Calu3 (cell line): ENCODE measurements around the gene PACRG. TPM values are rescaled to one million over a fixed set of nuclear protein-coding genes. Genes with fewer than 3 reads are reported as not detected.
"Not testable (repeated sequence)": the region's sequence is repeated elsewhere in the genome, so short reads cannot be mapped to it uniquely, and the experiment has no call there.

Experiments
- BruUV-seq: library from RNA; stranded (reverse); fragments of 400-500 nt; replicated peaks from 2 replicates; lab custom pipeline; 2021; lab: Mats Ljungman, UMichigan
- CTCF ChIA-PET: fragments of 300-600 bp; sonication (Branson Sonifier 250); formaldehyde crosslinking; loops from one replicate; lab custom pipeline; 2022; ENCODE audit warnings: antibody characterized with exemption; lab: Charles Lee
- DNase-seq: peaks from one replicate; pipeline ENCODE4 v3.0.0; 2022
- H3K27ac Mint-ChIP-seq: one replicate; pipeline ENCODE4 v1.8.0; 2022; ENCODE audit warnings: mixed read lengths; ENCODE audit not compliant: unreplicated experiment
- H3K27me3 Mint-ChIP-seq: one replicate; pipeline ENCODE4 v1.8.0; 2022; ENCODE audit warnings: mixed read lengths; ENCODE audit not compliant: unreplicated experiment
- H3K36me3 Mint-ChIP-seq: one replicate; pipeline ENCODE4 v1.8.0; 2022; ENCODE audit warnings: mild to moderate bottlenecking, moderate library complexity, mixed read lengths; ENCODE audit not compliant: insufficient read depth, unreplicated experiment
- H3K4me1 Mint-ChIP-seq: one replicate; pipeline ENCODE4 v1.8.0; 2022; ENCODE audit warnings: mild to moderate bottlenecking, low read depth, mixed read lengths; ENCODE audit not compliant: unreplicated experiment
- H3K4me3 Mint-ChIP-seq: one replicate; pipeline ENCODE4 v1.8.0; 2022; ENCODE audit warnings: mild to moderate bottlenecking, low read depth, moderate library complexity, mixed read lengths; ENCODE audit not compliant: unreplicated experiment
- H3K9me3 Mint-ChIP-seq: one replicate; pipeline ENCODE4 v1.8.0; 2022; ENCODE audit warnings: low read depth, mixed read lengths; ENCODE audit not compliant: unreplicated experiment
- intact Hi-C: fragments of 100-400 bp; cut with micrococcal nuclease; formaldehyde crosslinking; loops from one replicate; pipeline ENCODE4 v1.10.0; 2022; ENCODE audit not compliant: unreplicated experiment
- total RNA-seq: library from RNA; stranded (reverse); gene quantifications from 2 replicates; pipeline ENCODE4 v1.2.3, GENCODE V29; 2022
- TF ChIP-seq, protein P1 (sequence below): fragments of 200-600 bp; IDR thresholded peaks from one replicate; pipeline ENCODE4 v1.8.0; 2022; ENCODE audit warnings: antibody characterized with exemption; ENCODE audit not compliant: unreplicated experiment

Gene PACRG
- total RNA-seq, 1 experiment from 2014 or later: 1.5 TPM

DNA sequence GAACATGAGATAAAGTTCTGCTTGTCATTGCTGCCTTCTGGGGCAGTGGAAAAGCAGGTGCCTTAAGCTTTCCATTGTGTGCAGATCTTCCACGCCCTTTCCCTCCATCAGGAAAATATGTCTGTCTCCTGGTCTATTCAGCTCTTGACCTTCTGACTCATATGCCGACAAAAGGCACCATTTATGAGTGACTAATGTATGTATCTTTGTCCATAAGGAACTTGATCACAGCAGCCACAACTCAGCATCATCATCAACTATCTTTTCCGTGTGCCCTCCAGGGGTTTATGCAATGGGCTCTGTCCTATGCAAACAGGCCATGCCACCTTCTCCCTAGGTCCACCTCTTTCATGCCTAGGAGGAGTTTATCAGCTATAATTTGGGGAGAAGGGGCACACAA is 584.1 kb downstream of the PACRG start:
- intact Hi-C loops: loop anchor here (2.0 kb wide), 1 partner anchor 13 kb away; no protein-coding TSS in a partner anchor
- Mint-ChIP-seq H3K4me3 (peak overlapping the region; percentile 10), H3K9me3 (no peaks in the 10 kb centered on the region), H3K4me1 (peaks cover 34% of the 10 kb centered on the region), H3K27ac (peak overlapping the region; percentile 35), H3K36me3 (no peaks in the 10 kb centered on the region), H3K27me3 (no peaks in the 10 kb centered on the region)
- peak; percentile 38 for DNase-seq
- TF ChIP-seq, protein P1, sequence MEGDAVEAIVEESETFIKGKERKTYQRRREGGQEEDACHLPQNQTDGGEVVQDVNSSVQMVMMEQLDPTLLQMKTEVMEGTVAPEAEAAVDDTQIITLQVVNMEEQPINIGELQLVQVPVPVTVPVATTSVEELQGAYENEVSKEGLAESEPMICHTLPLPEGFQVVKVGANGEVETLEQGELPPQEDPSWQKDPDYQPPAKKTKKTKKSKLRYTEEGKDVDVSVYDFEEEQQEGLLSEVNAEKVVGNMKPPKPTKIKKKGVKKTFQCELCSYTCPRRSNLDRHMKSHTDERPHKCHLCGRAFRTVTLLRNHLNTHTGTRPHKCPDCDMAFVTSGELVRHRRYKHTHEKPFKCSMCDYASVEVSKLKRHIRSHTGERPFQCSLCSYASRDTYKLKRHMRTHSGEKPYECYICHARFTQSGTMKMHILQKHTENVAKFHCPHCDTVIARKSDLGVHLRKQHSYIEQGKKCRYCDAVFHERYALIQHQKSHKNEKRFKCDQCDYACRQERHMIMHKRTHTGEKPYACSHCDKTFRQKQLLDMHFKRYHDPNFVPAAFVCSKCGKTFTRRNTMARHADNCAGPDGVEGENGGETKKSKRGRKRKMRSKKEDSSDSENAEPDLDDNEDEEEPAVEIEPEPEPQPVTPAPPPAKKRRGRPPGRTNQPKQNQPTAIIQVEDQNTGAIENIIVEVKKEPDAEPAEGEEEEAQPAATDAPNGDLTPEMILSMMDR: no peak
- no TSS peak for BruUV-seq
- CTCF ChIA-PET: interaction anchor here (0.6 to 1.5 kb wide), 4 partner anchors 9 to 97 kb away, joined by 3 to 7 read pairs (median 3); no protein-coding TSS in a partner anchor

DNA sequence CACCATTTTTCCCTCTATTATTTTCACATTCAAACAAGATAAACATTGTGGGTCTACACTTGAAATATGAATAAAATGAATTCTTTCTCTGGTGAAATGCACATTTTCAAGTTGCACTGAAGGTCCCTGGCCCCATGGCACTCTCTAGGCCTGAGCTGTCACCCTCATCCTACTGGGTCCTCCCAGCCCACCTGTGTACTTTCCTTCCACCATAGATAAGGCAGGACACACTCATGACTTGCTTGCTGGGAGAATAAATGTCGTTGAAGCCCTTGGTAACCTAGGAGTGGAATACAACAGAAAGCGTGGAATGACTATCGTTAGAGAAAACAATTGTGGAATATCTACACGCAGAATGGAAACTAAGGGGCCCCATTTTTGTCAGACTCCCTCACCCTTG is 585.8 kb downstream of the PACRG start:
- DNase-seq: no peak
- BruUV-seq: no TSS peak
- CTCF ChIA-PET: no interaction called here
- intact Hi-C loops: no loop called here
- Mint-ChIP-seq H3K27me3 (no peaks in the 10 kb centered on the region), H3K9me3 (no peaks in the 10 kb centered on the region), H3K4me3 (no peak overlapping the region), H3K36me3 (no peaks in the 10 kb centered on the region), H3K27ac (no peak overlapping the region), H3K4me1 (peaks cover 34% of the 10 kb centered on the region)
- TF ChIP-seq, protein P1: no peak

DNA sequence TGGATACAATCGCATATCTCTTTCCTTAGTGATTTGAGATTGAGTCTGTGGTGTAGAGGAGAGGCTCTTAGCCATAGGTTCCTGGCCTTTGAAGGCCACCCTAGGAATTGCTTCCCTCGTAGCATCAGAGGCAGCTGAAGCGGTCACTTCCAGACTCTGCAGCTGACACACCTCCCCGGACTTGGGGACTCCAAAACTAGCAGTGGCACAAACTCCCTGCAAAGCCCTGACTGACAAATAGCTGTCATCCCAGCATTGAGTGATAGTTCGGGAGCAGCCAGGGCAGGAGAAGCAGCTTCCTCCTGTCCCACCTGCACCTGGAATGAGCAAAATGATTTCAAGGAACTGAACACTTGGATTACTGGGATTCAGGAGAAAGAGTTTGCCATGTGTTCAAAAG is 586.2 kb downstream of the PACRG start:
- CTCF ChIA-PET: interaction anchor here (0.5 kb wide), 1 partner anchor 98 kb away, joined by 3 read pairs; no protein-coding TSS in a partner anchor
- H3K4me3 Mint-ChIP-seq: no peak overlapping the region
- no TSS peak for BruUV-seq
- H3K9me3 Mint-ChIP-seq: no peaks in the 10 kb centered on the region
- intact Hi-C loops: no loop called here
- no peak for DNase-seq
- peaks cover 34% of the 10 kb centered on the region for H3K4me1 Mint-ChIP-seq
- no peak overlapping the region for H3K27ac Mint-ChIP-seq
- no peaks in the 10 kb centered on the region for H3K36me3 Mint-ChIP-seq
- no peaks in the 10 kb centered on the region for H3K27me3 Mint-ChIP-seq
- TF ChIP-seq, protein P1: no peak

DNA sequence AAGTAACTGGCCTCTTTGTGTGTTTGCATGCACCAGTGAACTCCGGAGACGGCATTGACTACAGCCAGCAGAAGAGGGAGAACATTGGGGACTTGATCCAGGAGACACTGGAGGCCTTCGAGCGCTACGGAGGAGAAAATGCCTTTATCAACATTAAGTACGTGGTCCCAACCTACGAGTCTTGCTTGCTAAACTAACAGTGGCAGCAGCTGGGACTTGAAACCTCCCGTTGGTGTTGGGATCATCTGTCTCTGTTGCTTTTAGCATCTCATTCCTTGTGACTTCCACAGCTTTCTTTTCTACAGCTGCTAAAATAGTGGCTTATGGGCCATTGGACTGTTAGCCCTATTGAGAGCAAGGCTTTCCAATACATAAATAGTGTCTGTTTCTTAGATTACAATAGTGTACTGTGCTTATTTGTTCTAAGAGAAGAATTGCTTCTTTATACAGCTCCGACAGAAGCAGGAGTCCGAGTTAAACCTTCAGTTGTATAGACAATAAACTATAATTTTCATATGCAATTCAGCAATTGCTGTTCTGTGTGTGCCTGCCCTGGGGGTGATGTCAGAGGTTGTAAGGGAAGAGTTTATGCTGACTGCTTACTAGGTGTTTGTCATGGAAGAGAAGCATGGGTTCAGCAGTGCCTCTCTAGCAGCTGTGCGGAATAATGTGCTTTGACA is 587.2 kb downstream of the PACRG start:
- H3K27me3 Mint-ChIP-seq: no peaks in the 10 kb centered on the region
- no peak overlapping the region for H3K4me3 Mint-ChIP-seq
- peaks cover 27% of the 10 kb centered on the region for H3K4me1 Mint-ChIP-seq
- intact Hi-C loops: no loop called here
- TF ChIP-seq, protein P1: no peak
- H3K36me3 Mint-ChIP-seq: no peaks in the 10 kb centered on the region
- no TSS peak for BruUV-seq
- no peak overlapping the region for H3K27ac Mint-ChIP-seq
- CTCF ChIA-PET: no interaction called here
- no peak for DNase-seq
- no peaks in the 10 kb centered on the region for H3K9me3 Mint-ChIP-seq

DNA sequence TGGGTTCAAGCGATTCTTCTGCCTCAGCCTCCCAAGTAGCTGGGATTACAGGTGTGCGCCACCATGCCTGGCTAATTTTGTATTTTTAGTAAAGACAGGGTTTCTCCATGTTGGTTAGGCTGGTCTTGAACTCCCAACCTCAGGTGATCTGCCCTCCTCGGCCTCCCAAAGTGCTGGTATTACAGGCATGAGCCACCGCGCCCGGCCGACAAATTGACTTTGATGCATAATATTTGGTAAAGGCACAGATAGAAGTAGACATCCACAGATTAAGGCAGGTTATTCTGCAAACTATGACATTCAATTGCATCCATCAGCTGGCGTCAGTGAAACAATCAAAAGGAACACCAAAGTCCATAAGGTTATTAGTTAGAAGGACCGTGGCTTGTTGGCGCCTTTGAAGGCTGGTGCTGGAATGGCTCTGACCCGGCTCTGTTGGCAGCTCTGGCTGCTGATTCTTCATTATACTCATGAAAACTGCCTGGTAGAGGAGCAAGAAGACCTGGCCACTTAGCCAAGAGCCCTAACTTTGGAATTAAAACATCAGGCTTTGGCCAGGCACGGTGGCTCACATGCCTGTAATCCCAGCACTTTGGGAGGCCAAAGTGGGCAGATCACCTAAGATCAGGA is 589.2 kb downstream of the PACRG start:
- BruUV-seq, H3K4me3 Mint-ChIP-seq, H3K27me3 Mint-ChIP-seq, intact Hi-C loops, CTCF ChIA-PET, H3K9me3 Mint-ChIP-seq, H3K27ac Mint-ChIP-seq, DNase-seq, H3K36me3 Mint-ChIP-seq: not testable (repeated sequence)
- H3K4me1 Mint-ChIP-seq: peaks cover 30% of the 10 kb centered on the region
